ENCODE measurements around the gene CAMK4. TPM values are rescaled to one million over a fixed set of nuclear protein-coding genes. Genes with fewer than 3 reads are reported as not detected.

CAMK4 gene
- total and polyA plus RNA-seq, 2 donors (not counting 3 experiments of a cell fraction or from before 2014, with no cell fraction given) = 2.2 to 5.4 TPM

DNA sequence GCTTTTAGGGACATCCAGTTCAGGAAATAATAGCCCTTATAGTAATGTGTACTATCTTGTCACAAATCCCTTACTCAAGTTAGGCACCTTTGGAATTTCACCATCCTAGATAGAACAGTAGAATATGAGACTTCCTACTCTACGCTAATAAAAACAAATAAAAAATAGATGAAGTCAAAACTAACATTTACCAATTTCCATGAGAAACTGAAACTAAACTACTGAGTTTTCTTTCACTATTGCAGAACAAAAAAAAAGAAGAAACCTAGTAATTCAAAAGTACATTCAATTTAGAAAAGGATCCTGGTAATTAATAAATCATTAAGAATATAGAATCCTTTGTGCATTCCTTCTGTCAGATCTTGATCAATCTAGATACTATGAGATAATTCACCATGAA lies 274.2 kb downstream of the CAMK4 start:
- DNase-seq (ENCODE audit: low read depth, low spot score) (no peak), FAIRE-seq (no peak)
- peaks cover 2 to 48% of the 10 kb centered on the region in 2 experiments for H3K36me3 ChIP-seq (ENCODE audit: control insufficient read depth in 2 of 2, extremely low read depth in 1 of 2, insufficient read depth in 2 of 2, low read length in 2 of 2)
- H3K4me1 ChIP-seq (ENCODE audit: control insufficient read depth, extremely low read depth, insufficient read depth, low read length) = no peaks in the 10 kb centered on the region
- no TSS peak for BruUV-seq (replicated peaks)
- H2AFZ ChIP-seq (ENCODE audit: low read depth, low read length) = no peak overlapping the region
- H3K4me2 ChIP-seq (ENCODE audit: insufficient read depth, low read length) = no peak overlapping the region
- ChIA-PET CTCF (no interaction called here), POLR2A (no interaction called here)
- intact Hi-C loops (cut with micrococcal nuclease) = no loop called here
- no peak overlapping the region for H3K27ac ChIP-seq (ENCODE audit: insufficient read depth, low read depth, low read length)
- H3K27me3 ChIP-seq (ENCODE audit: control insufficient read depth in 2 of 2, insufficient read depth in 2 of 2, low read length in 2 of 2) = no peaks in the 10 kb centered on the region
- no peak overlapping the region for H3K9ac ChIP-seq (replicated peaks; ENCODE audit: extremely low read depth, insufficient read depth, low read length)
- H3K4me3 ChIP-seq (replicated peaks in 1 of 3; ENCODE audit: insufficient read depth in 1 of 3, low read depth in 1 of 3, low read length in 3 of 3) = no peak overlapping the region
- dilution Hi-C loops (cut with MboI; ENCODE audit: extremely low pct_ligation_motif_present, low sequenced_read_pairs) = no loop called here
- peaks cover 40% of the 10 kb centered on the region for H3K79me2 ChIP-seq (ENCODE audit: control insufficient read depth, insufficient read depth, low read length)
- no peaks in the 10 kb centered on the region for H3K9me3 ChIP-seq (replicated peaks; ENCODE audit: control insufficient read depth, insufficient read depth, low read length)
- H3K9me1 ChIP-seq (replicated peaks; ENCODE audit: control insufficient read depth, extremely low read depth, insufficient read depth, low read length) = no peaks in the 10 kb centered on the region
- peaks cover 4% of the 10 kb centered on the region for H4K20me1 ChIP-seq (replicated peaks; ENCODE audit: control insufficient read depth, extremely low read depth, insufficient read depth, low read length)
- TF ChIP-seq, protein P1, sequence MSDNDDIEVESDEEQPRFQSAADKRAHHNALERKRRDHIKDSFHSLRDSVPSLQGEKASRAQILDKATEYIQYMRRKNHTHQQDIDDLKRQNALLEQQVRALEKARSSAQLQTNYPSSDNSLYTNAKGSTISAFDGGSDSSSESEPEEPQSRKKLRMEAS (IDR thresholded peaks at IDR 0.05; ENCODE audit: insufficient read depth, insufficient read length) = no peak
- TF ChIP-seq FOS (IDR thresholded peaks at IDR 0.05; ENCODE audit: borderline replicate concordance, insufficient read depth, low read length) (no peak), EZH2 (IDR thresholded peaks at IDR 0.05; ENCODE audit: borderline replicate concordance, low read depth, low read length, severe bottlenecking) (no peak), POLR2AphosphoS5 (IDR thresholded peaks at IDR 0.05; ENCODE audit: insufficient read depth, low read depth, low read length) (no peak), GATA2 (IDR thresholded peaks at IDR 0.05; ENCODE audit: insufficient read depth, insufficient read length, low read depth, low read length) (no peak), MYC (IDR thresholded peaks at IDR 0.05; ENCODE audit: low read depth, low read length) (no peak), POLR2A (IDR thresholded peaks at IDR 0.05; ENCODE audit: low read depth, low read length) (no peak)
- TF ChIP-seq, protein P2, sequence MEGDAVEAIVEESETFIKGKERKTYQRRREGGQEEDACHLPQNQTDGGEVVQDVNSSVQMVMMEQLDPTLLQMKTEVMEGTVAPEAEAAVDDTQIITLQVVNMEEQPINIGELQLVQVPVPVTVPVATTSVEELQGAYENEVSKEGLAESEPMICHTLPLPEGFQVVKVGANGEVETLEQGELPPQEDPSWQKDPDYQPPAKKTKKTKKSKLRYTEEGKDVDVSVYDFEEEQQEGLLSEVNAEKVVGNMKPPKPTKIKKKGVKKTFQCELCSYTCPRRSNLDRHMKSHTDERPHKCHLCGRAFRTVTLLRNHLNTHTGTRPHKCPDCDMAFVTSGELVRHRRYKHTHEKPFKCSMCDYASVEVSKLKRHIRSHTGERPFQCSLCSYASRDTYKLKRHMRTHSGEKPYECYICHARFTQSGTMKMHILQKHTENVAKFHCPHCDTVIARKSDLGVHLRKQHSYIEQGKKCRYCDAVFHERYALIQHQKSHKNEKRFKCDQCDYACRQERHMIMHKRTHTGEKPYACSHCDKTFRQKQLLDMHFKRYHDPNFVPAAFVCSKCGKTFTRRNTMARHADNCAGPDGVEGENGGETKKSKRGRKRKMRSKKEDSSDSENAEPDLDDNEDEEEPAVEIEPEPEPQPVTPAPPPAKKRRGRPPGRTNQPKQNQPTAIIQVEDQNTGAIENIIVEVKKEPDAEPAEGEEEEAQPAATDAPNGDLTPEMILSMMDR (IDR thresholded peaks at IDR 0.05; ENCODE audit: extremely low read depth in 1 of 2, insufficient read depth in 1 of 2, low read depth in 1 of 2, low read length in 2 of 2) = no peak
